SK-N-SH (cell line): ENCODE results near the gene PLEKHA6.

Source experiments
- CTCF ChIP-seq: fragments of 200-600 bp; sonication (generic); IDR thresholded peaks from 2 replicates; pipeline ENCODE4 v1.6.1; 2017; ENCODE audit warnings: antibody characterized with exemption, mild to moderate bottlenecking, moderate library complexity
- EP300 ChIP-seq, 2 experiments: IDR thresholded peaks; 2 replicates each; pipeline versions ENCODE4 v1.4.0 to v1.6.1; 2012; ENCODE audit warnings: borderline replicate concordance in 1 of 2, low read depth in 1 of 2, low read length in 1 of 2
- EZH2phosphoT487 ChIP-seq: fragments of 200-600 bp; sonication (generic); IDR thresholded peaks from 2 replicates; pipeline ENCODE4 v1.6.1; 2017; ENCODE audit warnings: low read depth, mixed run types, mild to moderate bottlenecking, antibody characterized with exemption, moderate library complexity, borderline replicate concordance
- RCOR1 ChIP-seq: fragments of 150-350 bp; IDR thresholded peaks from 2 replicates; pipeline ENCODE4 v1.6.1; 2017; ENCODE audit warnings: antibody characterized with exemption, low read length
- SIN3A ChIP-seq: IDR thresholded peaks from 2 replicates; pipeline ENCODE4 v1.6.1; 2012; ENCODE audit warnings: low read depth, mild to moderate bottlenecking, low read length, moderate library complexity, borderline replicate concordance
- YY1 ChIP-seq: IDR thresholded peaks from 2 replicates; pipeline ENCODE4 v1.4.0; 2012; ENCODE audit warnings: low read depth, mild to moderate bottlenecking

- TF ChIP-seq RCOR1 (no peak), EP300 (IDR thresholded peaks at IDR 0.05; ENCODE audit: borderline replicate concordance in 1 of 2, low read depth in 1 of 2, low read length in 1 of 2) (no peak), CTCF (no peak), EZH2phosphoT487 (no peak), YY1 (no peak), SIN3A (no peak)
Measured at GRCh38 chr1:204211046-204211445, 148.7 kb downstream of the PLEKHA6 start.
